HUES64 (cell line): ENCODE data around the gene SYP.
"Not testable (repeated sequence)": the region's sequence is repeated elsewhere in the genome, so short reads cannot be mapped to it uniquely, and the experiment has no call there.

Experiments used
- H3K27ac ChIP-seq: 2 replicates; pipeline ENCODE4 v1.7.0; 2013; ENCODE audit warnings: low read depth, low read length, inconsistent platforms
- H3K27me3 ChIP-seq: 2 replicates; pipeline ENCODE4 v1.6.1; 2013; ENCODE audit warnings: mild to moderate bottlenecking, low read length; ENCODE audit not compliant: insufficient read depth
- H3K36me3 ChIP-seq: 2 replicates; pipeline ENCODE4 v1.6.1; 2013; ENCODE audit warnings: mild to moderate bottlenecking, low read length; ENCODE audit not compliant: insufficient read depth
- H3K4me1 ChIP-seq: 2 replicates; pipeline ENCODE4 v1.6.1; 2013; ENCODE audit warnings: mild to moderate bottlenecking, low read length, moderate library complexity; ENCODE audit not compliant: insufficient read depth
- H3K4me3 ChIP-seq: 2 replicates; pipeline ENCODE4 v1.5.1; 2013; ENCODE audit warnings: mild to moderate bottlenecking, low read length, moderate library complexity
- H3K9ac ChIP-seq: 2 replicates; pipeline ENCODE4 v1.6.1; 2013; ENCODE audit warnings: mild to moderate bottlenecking, low read depth, low read length
- H3K9me3 ChIP-seq: 2 replicates; pipeline ENCODE4 v1.6.1; 2013; ENCODE audit warnings: low read depth, low read length; ENCODE audit not compliant: insufficient read depth
- WGBS: fragments of 150-250, 120-280 bp; methylation state at CpG from one replicate; pipeline ENCODE4 v1.1.7; 2013; ENCODE audit warnings: missing lambda C conversion rate; 5-methylcytosine and 5-hydroxymethylcytosine counted together

The SYP gene

GRCh38 chrX:49164589-49165360, 35.2 kb downstream of the SYP start:
- H3K9ac ChIP-seq: no peak overlapping the region
- no peaks in the 10 kb centered on the region for H3K36me3 ChIP-seq
- 94% methylated on average over 31 of the region's 31 CpGs for WGBS
- H3K4me1 ChIP-seq: peaks cover 10% of the 10 kb centered on the region; the same call in 1 of the 2 replicates
- no peak overlapping the region for H3K27ac ChIP-seq
- peaks cover 38% of the 10 kb centered on the region for H3K27me3 ChIP-seq
- no peaks in the 10 kb centered on the region for H3K9me3 ChIP-seq
- H3K4me3 ChIP-seq: no peak overlapping the region

GRCh38 chrX:49163555-49164419, 36.2 kb downstream of the SYP start:
- 2% methylated on average over 69 of the region's 69 CpGs for WGBS
- H3K9me3 ChIP-seq: no peaks in the 10 kb centered on the region

GRCh38 chrX:49162620-49163019, 37.4 kb downstream of the SYP start, which contains the start of gene MAGIX:
Gene MAGIX (plus strand): TSS chrX:49162758. CDS start chrX:49162890, 132 bp downstream.
- Histone ChIP-seq H3K4me3 (peak within 1 kb of the TSS; percentile 63), H3K36me3 (no peaks in the 10 kb centered on the region), H3K9me3 (no peaks in the 10 kb centered on the region), H3K4me1 (peaks cover 6% of the 10 kb centered on the region; the same call in 1 of the 2 replicates), H3K9ac (no peak within 1 kb of the TSS), H3K27ac (no peak within 1 kb of the TSS), H3K27me3 (peaks cover 36% of the 10 kb centered on the region)
- WGBS: 11% methylated on average over 22 of the region's 28 CpGs

More at GRCh38 chrX:49163555-49164419, 36.2 kb downstream of the SYP start:
- Histone ChIP-seq H3K9ac (peak overlapping the region; percentile 66), H3K4me1 (peaks cover 10% of the 10 kb centered on the region; the same call in 1 of the 2 replicates), H3K36me3 (no peaks in the 10 kb centered on the region), H3K27me3 (peaks cover 36% of the 10 kb centered on the region), H3K4me3 (peak overlapping the region; percentile 63), H3K27ac (peak overlapping the region; percentile 75)

GRCh38 chrX:49161632-49162031, 38.4 kb downstream of the SYP start:
- Histone ChIP-seq H3K27ac (no peak overlapping the region), H3K4me3 (no peak overlapping the region), H3K9me3 (no peaks in the 10 kb centered on the region), H3K27me3 (peaks cover 31% of the 10 kb centered on the region), H3K36me3 (no peaks in the 10 kb centered on the region), H3K9ac (no peak overlapping the region), H3K4me1 (peaks cover 5% of the 10 kb centered on the region; the same call in 1 of the 2 replicates)
- 79% methylated on average over 4 of the region's 5 CpGs for WGBS

GRCh38 chrX:49160908-49161307, 39.1 kb downstream of the SYP start:
- H3K36me3 ChIP-seq: no peaks in the 10 kb centered on the region
- H3K27me3 ChIP-seq: peaks cover 29% of the 10 kb centered on the region
- WGBS: no CpG with 5 or more reads among the region's 2 CpGs
- H3K9me3 ChIP-seq: no peaks in the 10 kb centered on the region
- no peak overlapping the region for H3K27ac ChIP-seq
- H3K9ac ChIP-seq: no peak overlapping the region
- H3K4me3 ChIP-seq: no peak overlapping the region
- peaks cover 5% of the 10 kb centered on the region; the same call in 1 of the 2 replicates for H3K4me1 ChIP-seq

GRCh38 chrX:49157194-49157593, 42.8 kb downstream of the SYP start:
- Histone ChIP-seq H3K9ac (no peak overlapping the region), H3K4me3 (0 out of 2 replicates have a peak overlapping the region, but pooled peaks have one; percentile 16), H3K27ac (no peak overlapping the region), H3K9me3 (no peaks in the 10 kb centered on the region), H3K27me3 (peaks cover 15% of the 10 kb centered on the region), H3K36me3 (no peaks in the 10 kb centered on the region), H3K4me1 (no peaks in the 10 kb centered on the region)
- WGBS: 83% methylated on average over 20 of the region's 25 CpGs

GRCh38 chrX:49155900-49156837, 43.8 kb downstream of the SYP start:
- WGBS: 5% methylated on average over 65 of the region's 65 CpGs
- Histone ChIP-seq H3K27me3 (peaks cover 8% of the 10 kb centered on the region; the same call in 1 of the 2 replicates), H3K36me3 (no peaks in the 10 kb centered on the region), H3K27ac (peak overlapping the region; percentile 96), H3K4me3 (peak overlapping the region; percentile 73), H3K9ac (peak overlapping the region; percentile 77), H3K4me1 (no peaks in the 10 kb centered on the region), H3K9me3 (no peaks in the 10 kb centered on the region)

GRCh38 chrX:49155243-49155899, 44.6 kb downstream of the SYP start:
- Histone ChIP-seq H3K4me3 (peak overlapping the region; percentile 73), H3K4me1 (no peaks in the 10 kb centered on the region), H3K9me3 (no peaks in the 10 kb centered on the region), H3K27ac (peak overlapping the region; percentile 67), H3K36me3 (no peaks in the 10 kb centered on the region), H3K27me3 (peaks cover 6% of the 10 kb centered on the region; the same call in 1 of the 2 replicates), H3K9ac (no peak overlapping the region)
- 2% methylated on average over 15 of the region's 18 CpGs for WGBS

- no peaks in the 10 kb centered on the region for H3K36me3 ChIP-seq
- no peak overlapping the region for H3K4me3 ChIP-seq
- WGBS: 100% methylated on average over 1 of the region's 1 CpG
- H3K27me3 ChIP-seq: peaks cover 6% of the 10 kb centered on the region; the same call in 1 of the 2 replicates
- H3K4me1 ChIP-seq: no peaks in the 10 kb centered on the region
- no peak overlapping the region for H3K27ac ChIP-seq
- H3K9me3 ChIP-seq: no peaks in the 10 kb centered on the region
- H3K9ac ChIP-seq: no peak overlapping the region
These were observed 46.5 kb downstream of the SYP start for GRCh38 chrX:49153467-49153866.

GRCh38 chrX:49149291-49149690, 50.7 kb downstream of the SYP start:
- H3K4me3 ChIP-seq, H3K9me3 ChIP-seq, H3K9ac ChIP-seq, H3K36me3 ChIP-seq, H3K4me1 ChIP-seq, H3K27me3 ChIP-seq, H3K27ac ChIP-seq: not testable (repeated sequence)
- 95% methylated on average over 14 of the region's 14 CpGs for WGBS
